ENCODE measurements around the gene EDIL3. TPM values are rescaled to one million over a fixed set of nuclear protein-coding genes. Genes with fewer than 3 reads are reported as not detected.

EDIL3 gene
- total and polyA plus RNA-seq, 10 of the 15 experiments (the other 5 are each of a cell fraction or from before 2014, with no cell fraction given) = 0.01 to 0.62 (median 0.20) TPM

DNA sequence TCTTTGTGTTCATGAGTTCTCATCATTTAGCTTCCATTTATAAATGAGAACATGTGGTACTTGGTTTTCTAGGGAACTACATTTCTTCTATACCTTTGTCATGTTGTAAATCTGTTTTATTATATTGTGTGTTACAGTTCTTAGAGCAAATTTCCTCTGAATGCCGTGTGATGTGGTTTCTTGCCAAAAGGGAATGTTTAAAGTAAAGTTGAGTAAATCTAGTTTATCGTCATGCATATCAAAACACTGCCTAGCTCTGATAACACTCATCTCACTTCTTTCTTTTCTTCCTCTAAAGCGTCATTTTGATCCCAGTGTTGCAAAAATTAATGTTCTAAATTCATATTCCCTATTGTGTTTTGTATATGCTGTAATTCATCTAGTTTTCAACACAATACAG, 368.6 kb downstream of the EDIL3 start:
- Histone ChIP-seq H3K36me3 (ENCODE audit: control insufficient read depth in 2 of 2, insufficient read depth in 2 of 2, low read length in 1 of 2) (no peaks in the 10 kb centered on the region), H3K9ac (ENCODE audit: control insufficient read depth, insufficient read depth, low read length) (no peak overlapping the region), H2AFZ (ENCODE audit: control insufficient read depth, low read depth, low read length) (no peak overlapping the region), H3K4me3 (no peak overlapping the region), H3K27ac (ENCODE audit: control insufficient read depth, insufficient read depth) (no peak overlapping the region), H3K79me2 (ENCODE audit: control insufficient read depth, insufficient read depth, low read length) (no peaks in the 10 kb centered on the region), H3K4me1 (ENCODE audit: control insufficient read depth, insufficient read depth, low read length) (no peaks in the 10 kb centered on the region), H3K4me2 (ENCODE audit: control insufficient read depth, insufficient read depth) (no peak overlapping the region), H3K9me3 (replicated peaks; ENCODE audit: control insufficient read depth, insufficient read depth, low read length) (no peaks in the 10 kb centered on the region), H3K27me3 (replicated peaks in 1 of 2; ENCODE audit: control insufficient read depth in 2 of 2, insufficient read depth in 2 of 2, low read length in 1 of 2) (no peaks in the 10 kb centered on the region), H4K20me1 (ENCODE audit: control insufficient read depth, insufficient read depth) (no peaks in the 10 kb centered on the region)
- SMC1A ChIA-PET (ENCODE audit: uncharacterized antibody, unreplicated experiment) = interaction anchor here (1.0 kb wide), 1 partner anchor 147 kb away, joined by 3 read pairs; no protein-coding TSS in a partner anchor
- POLR2A ChIA-PET = no interaction called here
- CTCF ChIA-PET = interaction anchor here (0.6 kb wide), 1 partner anchor 65 kb away, joined by 3 read pairs; no protein-coding TSS in a partner anchor
- in situ Hi-C loops (cut with MboI) (no loop called here), intact Hi-C loops (cut with micrococcal nuclease; ENCODE audit: unreplicated experiment) (no loop called here)
- RAD21 ChIA-PET (ENCODE audit: unreplicated experiment) = no interaction called here
- 33% methylated on average over 3 of the region's 3 CpGs for whole genome bisulfite sequencing (ENCODE audit: insufficient coverage, insufficient replicate concordance, low lambda C conversion rate, missing lambda C conversion rate)
- no peak for ATAC-seq
- no peak for FAIRE-seq
- no peak for TF ChIP-seq NFIC (IDR thresholded peaks at IDR 0.05; ENCODE audit: low read depth, low read length)
- TF ChIP-seq SRF (IDR thresholded peaks at IDR 0.05; ENCODE audit: low read depth in 2 of 2, low read length in 2 of 2) = no peak
- TF ChIP-seq CEBPB (IDR thresholded peaks at IDR 0.05; ENCODE audit: borderline replicate concordance in 1 of 2, low read depth in 2 of 2, low read length in 2 of 2) = no peak
- TF ChIP-seq POLR2AphosphoS2 (IDR thresholded peaks at IDR 0.05; ENCODE audit: low read depth, low read length) = no peak
- no TSS peak for BruUV-seq (replicated peaks)
- DNase-seq (ENCODE audit: low read depth, low spot score) = no peak

DNA sequence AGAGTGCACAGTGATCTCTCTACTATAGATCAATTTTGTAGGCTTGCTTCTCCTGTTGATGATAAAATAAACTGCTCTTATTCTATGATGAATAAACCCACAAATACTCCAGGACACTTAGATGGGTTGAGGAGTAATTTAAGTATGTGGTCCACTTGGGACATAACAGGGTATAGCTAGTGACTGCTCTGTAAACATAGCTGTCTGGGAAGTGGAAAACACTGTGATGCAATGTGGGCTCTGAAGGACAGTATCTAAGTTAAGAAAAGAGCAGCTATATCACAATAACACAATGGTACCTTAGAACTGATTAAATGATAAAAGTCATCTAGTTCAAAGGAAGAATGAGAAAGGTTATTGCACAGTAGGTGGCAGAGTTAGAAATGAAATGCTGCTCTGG, 369.7 kb downstream of the EDIL3 start:
- SMC1A ChIA-PET (ENCODE audit: uncharacterized antibody, unreplicated experiment) = interaction anchor here (1.3 kb wide), 1 partner anchor 196 kb away, joined by 3 read pairs; no protein-coding TSS in a partner anchor
- RAD21 ChIA-PET (ENCODE audit: unreplicated experiment) = no interaction called here
- H2AFZ ChIP-seq (ENCODE audit: control insufficient read depth, low read depth, low read length) = no peak overlapping the region
- no peaks in the 10 kb centered on the region for H3K27me3 ChIP-seq (replicated peaks in 1 of 2; ENCODE audit: control insufficient read depth in 2 of 2, insufficient read depth in 2 of 2, low read length in 1 of 2)
- POLR2A ChIA-PET = no interaction called here
- no peaks in the 10 kb centered on the region for H3K4me1 ChIP-seq (ENCODE audit: control insufficient read depth, insufficient read depth, low read length)
- no peak overlapping the region for H3K4me2 ChIP-seq (ENCODE audit: control insufficient read depth, insufficient read depth)
- FAIRE-seq (peak; percentile 54), DNase-seq (ENCODE audit: low read depth, low spot score) (no peak), ATAC-seq (no peak)
- H3K9ac ChIP-seq (ENCODE audit: control insufficient read depth, insufficient read depth, low read length) = no peak overlapping the region
- CTCF ChIA-PET = interaction anchor here (0.9 to 1.4 kb wide), 2 partner anchors 10 kb away, joined by 3 read pairs; no protein-coding TSS in a partner anchor
- intact Hi-C loops (cut with micrococcal nuclease; ENCODE audit: unreplicated experiment) = no loop called here
- H3K27ac ChIP-seq (ENCODE audit: control insufficient read depth, insufficient read depth) = no peak overlapping the region
- in situ Hi-C loops (cut with MboI) = no loop called here
- H3K4me3 ChIP-seq = no peak overlapping the region
- no peaks in the 10 kb centered on the region for H3K36me3 ChIP-seq (ENCODE audit: control insufficient read depth in 2 of 2, insufficient read depth in 2 of 2, low read length in 1 of 2)
- H3K9me3 ChIP-seq (replicated peaks; ENCODE audit: control insufficient read depth, insufficient read depth, low read length) = no peaks in the 10 kb centered on the region
- BruUV-seq (replicated peaks) = no TSS peak
- H3K79me2 ChIP-seq (ENCODE audit: control insufficient read depth, insufficient read depth, low read length) = no peaks in the 10 kb centered on the region
- TF ChIP-seq MEF2A (IDR thresholded peaks at IDR 0.05; ENCODE audit: insufficient read depth, low read depth, low read length) (no peak), JUND (IDR thresholded peaks at IDR 0.05; ENCODE audit: low read depth, low read length) (no peak), KLF5 (IDR thresholded peaks at IDR 0.05; ENCODE audit: partially characterized antibody) (no peak), YY1 (IDR thresholded peaks at IDR 0.05; ENCODE audit: low read depth, low read length) (no peak), SMARCA5 (IDR thresholded peaks at IDR 0.05) (no peak), BCL11A (IDR thresholded peaks at IDR 0.05; ENCODE audit: low read depth, low read length) (no peak), HCFC1 (IDR thresholded peaks at IDR 0.05; ENCODE audit: low read length) (no peak), CEBPB (IDR thresholded peaks at IDR 0.05; ENCODE audit: borderline replicate concordance in 1 of 2, low read depth in 2 of 2, low read length in 2 of 2) (no peak), ELK1 (IDR thresholded peaks at IDR 0.05; ENCODE audit: low read depth, low read length) (no peak)
- H4K20me1 ChIP-seq (ENCODE audit: control insufficient read depth, insufficient read depth) = no peaks in the 10 kb centered on the region
